Measurements from ENCODE around the gene ACAT1. TPM values are rescaled to one million over a fixed set of nuclear protein-coding genes. Genes with fewer than 3 reads are reported as not detected.

ACAT1 gene
- polyA plus RNA-seq, 2 of the 4 experiments (the other 2 are of a cell fraction) = 112 to 119 TPM

DNA sequence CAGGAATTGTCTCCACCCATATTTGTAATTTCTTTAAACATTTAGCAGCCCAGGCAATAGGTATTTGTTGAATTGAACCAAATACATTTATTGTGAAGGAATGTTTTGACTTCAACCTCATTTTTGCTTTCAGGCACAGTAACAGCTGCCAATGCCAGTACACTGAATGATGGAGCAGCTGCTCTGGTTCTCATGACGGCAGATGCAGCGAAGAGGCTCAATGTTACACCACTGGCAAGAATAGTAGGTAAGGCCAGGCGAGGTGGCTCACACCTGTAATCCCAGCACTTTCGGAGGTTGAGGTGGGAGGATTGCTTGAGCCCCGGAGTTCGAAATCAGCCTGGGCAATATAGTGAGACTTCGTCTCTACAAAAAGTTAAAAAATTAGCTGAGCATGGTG lies 20.9 kb downstream of the ACAT1 start (continued):
- TF ChIP-seq, protein P1, sequence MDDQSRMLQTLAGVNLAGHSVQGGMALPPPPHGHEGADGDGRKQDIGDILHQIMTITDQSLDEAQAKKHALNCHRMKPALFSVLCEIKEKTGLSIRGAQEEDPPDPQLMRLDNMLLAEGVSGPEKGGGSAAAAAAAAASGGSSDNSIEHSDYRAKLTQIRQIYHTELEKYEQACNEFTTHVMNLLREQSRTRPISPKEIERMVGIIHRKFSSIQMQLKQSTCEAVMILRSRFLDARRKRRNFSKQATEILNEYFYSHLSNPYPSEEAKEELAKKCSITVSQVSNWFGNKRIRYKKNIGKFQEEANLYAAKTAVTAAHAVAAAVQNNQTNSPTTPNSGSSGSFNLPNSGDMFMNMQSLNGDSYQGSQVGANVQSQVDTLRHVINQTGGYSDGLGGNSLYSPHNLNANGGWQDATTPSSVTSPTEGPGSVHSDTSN (IDR thresholded peaks at IDR 0.05) = no peak

DNA sequence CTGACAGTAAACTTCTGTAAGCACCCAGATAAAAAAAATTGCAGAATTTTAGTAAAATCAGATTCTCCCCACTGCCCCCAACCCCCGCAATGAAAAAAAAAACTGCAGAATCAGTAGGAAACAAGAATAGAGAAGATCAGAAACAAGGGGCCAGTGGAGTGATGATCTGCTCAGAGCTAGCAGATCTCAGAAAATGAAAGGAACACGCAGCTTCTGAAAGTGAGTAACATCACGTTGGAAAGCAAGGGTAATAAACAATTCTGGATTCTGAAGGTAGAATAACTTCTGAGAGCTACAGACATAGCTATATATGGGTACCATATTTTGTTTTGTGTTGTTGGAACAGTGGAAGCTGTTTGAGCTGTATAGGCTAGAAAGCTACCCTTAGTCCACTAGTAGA lies 23.2 kb downstream of the ACAT1 start:
- ATAC-seq (no peak), FAIRE-seq (no peak), DNase-seq (ENCODE audit: low read depth in 1 of 2, low spot score in 1 of 2) (no peak)
- TF ChIP-seq HOXB13 (CRISPR knock-in tag; IDR thresholded peaks at IDR 0.05; ENCODE audit: low read depth) (no peak), RAD21 (conservative IDR thresholded peaks at IDR 0.05 in 1 of 2, IDR thresholded peaks at IDR 0.05 in 1 of 2) (no peak), GATA3 (IDR thresholded peaks at IDR 0.05; ENCODE audit: borderline replicate concordance) (no peak), SREBF2 (IDR thresholded peaks at IDR 0.05) (no peak), SMC3 (IDR thresholded peaks at IDR 0.05) (no peak), FOSB (CRISPR knock-in tag; IDR thresholded peaks at IDR 0.05) (no peak), HDAC2 (IDR thresholded peaks at IDR 0.05) (no peak), EHF (CRISPR knock-in tag; IDR thresholded peaks at IDR 0.05) (no peak), HEYL (CRISPR knock-in tag; IDR thresholded peaks at IDR 0.05) (no peak), NFE2L2 (conservative IDR thresholded peaks at IDR 0.05; ENCODE audit: low read length) (no peak), JUNB (IDR thresholded peaks at IDR 0.05) (no peak), FOXS1 (CRISPR knock-in tag; IDR thresholded peaks at IDR 0.05) (no peak), ZC3H11A (IDR thresholded peaks at IDR 0.05) (no peak)
- TF ChIP-seq, protein P2, sequence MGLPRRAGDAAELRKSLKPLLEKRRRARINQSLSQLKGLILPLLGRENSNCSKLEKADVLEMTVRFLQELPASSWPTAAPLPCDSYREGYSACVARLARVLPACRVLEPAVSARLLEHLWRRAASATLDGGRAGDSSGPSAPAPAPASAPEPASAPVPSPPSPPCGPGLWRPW (IDR thresholded peaks at IDR 0.05) = no peak
- TF ChIP-seq, protein P3, sequence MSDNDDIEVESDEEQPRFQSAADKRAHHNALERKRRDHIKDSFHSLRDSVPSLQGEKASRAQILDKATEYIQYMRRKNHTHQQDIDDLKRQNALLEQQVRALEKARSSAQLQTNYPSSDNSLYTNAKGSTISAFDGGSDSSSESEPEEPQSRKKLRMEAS (IDR thresholded peaks at IDR 0.05) = no peak
- TF ChIP-seq, protein P4, sequence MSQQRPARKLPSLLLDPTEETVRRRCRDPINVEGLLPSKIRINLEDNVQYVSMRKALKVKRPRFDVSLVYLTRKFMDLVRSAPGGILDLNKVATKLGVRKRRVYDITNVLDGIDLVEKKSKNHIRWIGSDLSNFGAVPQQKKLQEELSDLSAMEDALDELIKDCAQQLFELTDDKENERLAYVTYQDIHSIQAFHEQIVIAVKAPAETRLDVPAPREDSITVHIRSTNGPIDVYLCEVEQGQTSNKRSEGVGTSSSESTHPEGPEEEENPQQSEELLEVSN (IDR thresholded peaks at IDR 0.05; ENCODE audit: borderline replicate concordance, low read depth) = no peak
- TF ChIP-seq, protein P1 (IDR thresholded peaks at IDR 0.05) = no peak
- CTCF ChIA-PET = interaction anchor here (1.9 kb wide), 1 partner anchor 11 kb away, joined by 5 read pairs; no protein-coding TSS in a partner anchor
- Histone ChIP-seq H3K4me1 (no peaks in the 10 kb centered on the region), H3K9me3 (no peaks in the 10 kb centered on the region), H3K4me2 (no peak overlapping the region), H3K4me3 (no peak overlapping the region), H3K27ac (no peak overlapping the region)
- WGBS (ENCODE audit: missing lambda C conversion rate) = 87% methylated on average over 3 of the region's 3 CpGs
- POLR2A ChIA-PET = no interaction called here

DNA sequence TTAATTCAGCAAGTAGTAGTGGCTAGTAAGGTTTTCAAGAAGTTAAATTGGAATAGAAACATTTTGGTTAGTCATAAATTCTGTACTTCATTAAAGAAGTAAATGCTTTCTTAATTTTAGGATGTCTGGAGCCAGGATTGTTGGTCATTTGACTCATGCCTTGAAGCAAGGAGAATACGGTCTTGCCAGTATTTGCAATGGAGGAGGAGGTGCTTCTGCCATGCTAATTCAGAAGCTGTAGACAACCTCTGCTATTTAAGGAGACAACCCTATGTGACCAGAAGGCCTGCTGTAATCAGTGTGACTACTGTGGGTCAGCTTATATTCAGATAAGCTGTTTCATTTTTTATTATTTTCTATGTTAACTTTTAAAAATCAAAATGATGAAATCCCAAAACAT lies 25.8 kb downstream of the ACAT1 start:
- Histone ChIP-seq H3K4me1 (no peaks in the 10 kb centered on the region), H3K4me3 (no peak overlapping the region), H3K27ac (no peak overlapping the region), H3K9me3 (no peaks in the 10 kb centered on the region), H3K4me2 (no peak overlapping the region)
- ATAC-seq (no peak), FAIRE-seq (no peak), DNase-seq (ENCODE audit: low read depth in 1 of 2, low spot score in 1 of 2) (no peak)
- 72% methylated on average over 1 of the region's 1 CpG for WGBS (ENCODE audit: missing lambda C conversion rate)
- CTCF ChIA-PET = no interaction called here
- POLR2A ChIA-PET = no interaction called here
- TF ChIP-seq RNF2 (IDR thresholded peaks at IDR 0.05; ENCODE audit: borderline replicate concordance, low read depth) (no peak), NFE2L2 (conservative IDR thresholded peaks at IDR 0.05; ENCODE audit: low read length) (no peak), ZSCAN20 (CRISPR knock-in tag; IDR thresholded peaks at IDR 0.05) (no peak), POLR2A (IDR thresholded peaks at IDR 0.05; ENCODE audit: low read length) (no peak), NR3C1 (IDR thresholded peaks at IDR 0.05) (no peak), JUNB (IDR thresholded peaks at IDR 0.05) (no peak), KDM1A (IDR thresholded peaks at IDR 0.05; ENCODE audit: low read depth) (no peak), FOSB (CRISPR knock-in tag; IDR thresholded peaks at IDR 0.05) (no peak), FOSL2 (IDR thresholded peaks at IDR 0.05) (no peak), FOSL2 (CRISPR knock-in tag; IDR thresholded peaks at IDR 0.05) (no peak), KDM5A (IDR thresholded peaks at IDR 0.05) (no peak), MAFK (IDR thresholded peaks at IDR 0.05; ENCODE audit: partially characterized antibody) (no peak), RARB (CRISPR knock-in tag; IDR thresholded peaks at IDR 0.05) (no peak)
- TF ChIP-seq, protein P5, sequence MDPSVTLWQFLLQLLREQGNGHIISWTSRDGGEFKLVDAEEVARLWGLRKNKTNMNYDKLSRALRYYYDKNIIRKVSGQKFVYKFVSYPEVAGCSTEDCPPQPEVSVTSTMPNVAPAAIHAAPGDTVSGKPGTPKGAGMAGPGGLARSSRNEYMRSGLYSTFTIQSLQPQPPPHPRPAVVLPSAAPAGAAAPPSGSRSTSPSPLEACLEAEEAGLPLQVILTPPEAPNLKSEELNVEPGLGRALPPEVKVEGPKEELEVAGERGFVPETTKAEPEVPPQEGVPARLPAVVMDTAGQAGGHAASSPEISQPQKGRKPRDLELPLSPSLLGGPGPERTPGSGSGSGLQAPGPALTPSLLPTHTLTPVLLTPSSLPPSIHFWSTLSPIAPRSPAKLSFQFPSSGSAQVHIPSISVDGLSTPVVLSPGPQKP (IDR thresholded peaks at IDR 0.05; ENCODE audit: low read depth, low read length) = no peak
- TF ChIP-seq, protein P6, sequence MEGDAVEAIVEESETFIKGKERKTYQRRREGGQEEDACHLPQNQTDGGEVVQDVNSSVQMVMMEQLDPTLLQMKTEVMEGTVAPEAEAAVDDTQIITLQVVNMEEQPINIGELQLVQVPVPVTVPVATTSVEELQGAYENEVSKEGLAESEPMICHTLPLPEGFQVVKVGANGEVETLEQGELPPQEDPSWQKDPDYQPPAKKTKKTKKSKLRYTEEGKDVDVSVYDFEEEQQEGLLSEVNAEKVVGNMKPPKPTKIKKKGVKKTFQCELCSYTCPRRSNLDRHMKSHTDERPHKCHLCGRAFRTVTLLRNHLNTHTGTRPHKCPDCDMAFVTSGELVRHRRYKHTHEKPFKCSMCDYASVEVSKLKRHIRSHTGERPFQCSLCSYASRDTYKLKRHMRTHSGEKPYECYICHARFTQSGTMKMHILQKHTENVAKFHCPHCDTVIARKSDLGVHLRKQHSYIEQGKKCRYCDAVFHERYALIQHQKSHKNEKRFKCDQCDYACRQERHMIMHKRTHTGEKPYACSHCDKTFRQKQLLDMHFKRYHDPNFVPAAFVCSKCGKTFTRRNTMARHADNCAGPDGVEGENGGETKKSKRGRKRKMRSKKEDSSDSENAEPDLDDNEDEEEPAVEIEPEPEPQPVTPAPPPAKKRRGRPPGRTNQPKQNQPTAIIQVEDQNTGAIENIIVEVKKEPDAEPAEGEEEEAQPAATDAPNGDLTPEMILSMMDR (IDR thresholded peaks at IDR 0.05) = no peak
- TF ChIP-seq, protein P7, sequence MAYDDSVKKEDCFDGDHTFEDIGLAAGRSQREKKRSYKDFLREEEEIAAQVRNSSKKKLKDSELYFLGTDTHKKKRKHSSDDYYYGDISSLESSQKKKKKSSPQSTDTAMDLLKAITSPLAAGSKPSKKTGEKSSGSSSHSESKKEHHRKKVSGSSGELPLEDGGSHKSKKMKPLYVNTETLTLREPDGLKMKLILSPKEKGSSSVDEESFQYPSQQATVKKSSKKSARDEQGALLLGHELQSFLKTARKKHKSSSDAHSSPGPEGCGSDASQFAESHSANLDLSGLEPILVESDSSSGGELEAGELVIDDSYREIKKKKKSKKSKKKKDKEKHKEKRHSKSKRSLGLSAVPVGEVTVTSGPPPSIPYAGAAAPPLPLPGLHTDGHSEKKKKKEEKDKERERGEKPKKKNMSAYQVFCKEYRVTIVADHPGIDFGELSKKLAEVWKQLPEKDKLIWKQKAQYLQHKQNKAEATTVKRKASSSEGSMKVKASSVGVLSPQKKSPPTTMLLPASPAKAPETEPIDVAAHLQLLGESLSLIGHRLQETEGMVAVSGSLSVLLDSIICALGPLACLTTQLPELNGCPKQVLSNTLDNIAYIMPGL (CRISPR knock-in tag; IDR thresholded peaks at IDR 0.05; ENCODE audit: borderline replicate concordance) = no peak
- TF ChIP-seq, protein P2 (IDR thresholded peaks at IDR 0.05) = no peak
